NCI-H774 (cell line): ENCODE results near the gene GAL.

Experiments
- DNase-seq: peaks from one replicate; lab custom pipeline; 2025; lab: John Stamatoyannopoulos, UW

GAL gene

GRCh38 chr11:68682531-68682961 is 1.8 kb upstream of the GAL start:
- DNase-seq = no peak

GRCh38 chr11:68683121-68683520 is 1.2 kb upstream of the GAL start:
- DNase-seq = no peak

GRCh38 chr11:68683536-68684384 is 584 bp upstream of the GAL start:
- no peak for DNase-seq

GRCh38 chr11:68685656-68686380 is 1.5 kb downstream of the GAL start:
- no peak for DNase-seq

- no peak for DNase-seq
These were observed 2.1 kb downstream of the GAL start for GRCh38 chr11:68686486-68686885.

- DNase-seq = no peak
These were observed 3.0 kb downstream of the GAL start for GRCh38 chr11:68687311-68687710.

GRCh38 chr11:68687986-68688385 is 3.6 kb downstream of the GAL start:
- no peak for DNase-seq

GRCh38 chr11:68688881-68689280 is 4.5 kb downstream of the GAL start:
- DNase-seq = no peak

GRCh38 chr11:68689737-68690625 is 5.6 kb downstream of the GAL start:
- no peak for DNase-seq

GRCh38 chr11:68690671-68691401 is 6.5 kb downstream of the GAL start:
- DNase-seq = no peak

- no peak for DNase-seq
These were observed 7.0 kb downstream of the GAL start for GRCh38 chr11:68691402-68691784.

GRCh38 chr11:68692115-68692514 is 7.8 kb downstream of the GAL start:
- DNase-seq = no peak

- DNase-seq = no peak
These were observed 8.6 kb downstream of the GAL start for GRCh38 chr11:68692871-68693483.

- no peak for DNase-seq
These were observed 9.1 kb downstream of the GAL start for GRCh38 chr11:68693484-68693882.

- no peak for DNase-seq
These were observed 10.3 kb downstream of the GAL start for GRCh38 chr11:68694431-68695297.

- DNase-seq = no peak
These were observed 11.2 kb downstream of the GAL start for GRCh38 chr11:68695531-68695930.

GRCh38 chr11:68698993-68699392 is 14.6 kb downstream of the GAL start:
- no peak for DNase-seq

- DNase-seq = no peak
These were observed 20.5 kb downstream of the GAL start for GRCh38 chr11:68704887-68705286.

- DNase-seq = no peak
These were observed 23.2 kb downstream of the GAL start for GRCh38 chr11:68707527-68707926.

- no peak for DNase-seq
These were observed 24.7 kb downstream of the GAL start for GRCh38 chr11:68709062-68709461.
